Left lung (tissue), 10 donors: ENCODE measurements around the gene SLC22A23. TPM values are rescaled to one million over a fixed set of nuclear protein-coding genes. Genes with fewer than 3 reads are reported as not detected.
A peak's percentile ranks its signal among the peaks of the same experiment; 100 is the strongest.

Experiments
- ATAC-seq: fragments of 200-7000 bp; cut with Tn5 transposase; one replicate; pipeline ENCODE4 v1.9.1; 2020; ENCODE audit warnings: moderate library complexity
- DNase-seq, 4 donors: peaks; one replicate each; pipeline ENCODE4 v3.0.0-alpha.2; 2013 to 2020
- H3K27ac ChIP-seq, 2 donors: fragments of 200-600 bp; sonication (generic) in 1 of 2; one replicate each; pipeline versions ENCODE4 v1.5.0 to v1.8.0; 2020 to 2021
- H3K27me3 ChIP-seq, 2 donors: fragments of 200-600 bp; sonication (generic) in 1 of 2; one replicate each; pipeline versions ENCODE4 v1.5.0 to v1.8.0; 2020 to 2021
- H3K36me3 ChIP-seq, 2 donors: fragments of 200-600 bp; sonication (generic) in 1 of 2; one replicate each; pipeline versions ENCODE4 v1.5.0 to v1.8.0; 2020 to 2021
- H3K4me1 ChIP-seq, 2 donors: fragments of 200-600 bp; one replicate each; pipeline ENCODE4 v1.8.0; 2021
- H3K4me3 ChIP-seq, 2 donors: fragments of 200-600 bp; sonication (generic) in 1 of 2; one replicate each; pipeline versions ENCODE4 v1.5.0 to v1.8.0; 2020 to 2021; ENCODE audit warnings: mild to moderate bottlenecking in 1 of 2
- H3K9me3 ChIP-seq, 2 donors: fragments of 200-600 bp; sonication (generic) in 1 of 2; one replicate each; pipeline versions ENCODE4 v1.5.0 to v1.8.0; 2020 to 2021
- CTCF ChIP-seq, 2 donors: fragments of 200-600 bp; sonication (generic) in 1 of 2; IDR thresholded peaks; one replicate each; pipeline versions ENCODE4 v1.5.0 to v1.8.0; 2021; ENCODE audit warnings: antibody characterized with exemption in 2 of 2
- intact Hi-C, 2 donors: fragments of 100-400 bp; cut with DNase I; formaldehyde crosslinking; loops; one replicate each; pipeline versions ENCODE4 v1.11.2 to v1.14.2; 2022
- polyA plus RNA-seq, 6 donors: library from polyadenylated mRNA; unstranded; fragments of 120-200 nt; gene quantifications; one replicate each; pipeline ENCODE4 v1.2.1, GENCODE V29; 2013; ENCODE audit not compliant: insufficient read length in 6 of 6
- total RNA-seq, 2 donors: library from RNA; stranded (reverse); fragmentation: NEBNext Ultra II Directional; extraction: Animal tissue kit (Norgen Biotek cat#: 25700); gene quantifications; one replicate each; pipeline ENCODE4 v1.2.1, GENCODE V29; 2021
- donor health status: DM: no; HTN: yes; CAD: no.
- donor health status: DM: no; HTN: no; CAD: no.

SLC22A23 gene
- total and polyA plus RNA-seq, 8 donors: 19.7 to 31.2 (median 23.9) TPM

- ATAC-seq: no peak
- DNase-seq: no peak
- TF ChIP-seq CTCF (IDR thresholded peaks at IDR 0.05): no peak
- Histone ChIP-seq H3K36me3 (no peaks in the 10 kb centered on the region), H3K27ac (no peak overlapping the region), H3K4me3 (no peak overlapping the region), H3K9me3 (no peaks in the 10 kb centered on the region), H3K27me3 (peaks cover 0 to 38% of the 10 kb centered on the region in 2 donors), H3K4me1 (peaks cover 4 to 11% of the 10 kb centered on the region in 2 donors)
- intact Hi-C loops: loop anchor here in 1 of 2 donors (10.0 kb wide), 1 partner anchor 167 kb away; no protein-coding TSS in a partner anchor
Observed at GRCh38 chr6:3451498-3451897, 5.4 kb downstream of the SLC22A23 start.

GRCh38 chr6:3450888-3451287 is 6.0 kb downstream of the SLC22A23 start:
- intact Hi-C loops: loop anchor here in 1 of 2 donors (10.0 kb wide), 1 partner anchor 166 kb away; no protein-coding TSS in a partner anchor

GRCh38 chr6:3449750-3450305 is 7.0 kb downstream of the SLC22A23 start:
- Histone ChIP-seq H3K4me3 (no peak overlapping the region), H3K27ac (no peak overlapping the region), H3K36me3 (no peaks in the 10 kb centered on the region), H3K4me1 (no peaks in the 10 kb centered on the region), H3K27me3 (peaks cover 0 to 23% of the 10 kb centered on the region in 2 donors), H3K9me3 (no peaks in the 10 kb centered on the region)
- TF ChIP-seq CTCF (IDR thresholded peaks at IDR 0.05): no peak
- ATAC-seq (no peak), DNase-seq (no peak)
- intact Hi-C loops: loop anchor here in 1 of 2 donors (10.0 kb wide), 1 partner anchor 165 kb away; no protein-coding TSS in a partner anchor

More at GRCh38 chr6:3450888-3451287, 6.0 kb downstream of the SLC22A23 start:
- no peaks in the 10 kb centered on the region for H3K36me3 ChIP-seq
- H3K9me3 ChIP-seq: no peaks in the 10 kb centered on the region
- ATAC-seq (no peak), DNase-seq (peak in 2 of 4 donors; percentile 60 to 68)
- no peak overlapping the region for H3K27ac ChIP-seq
- H3K27me3 ChIP-seq: peaks cover 0 to 34% of the 10 kb centered on the region in 2 donors
- no peak overlapping the region for H3K4me3 ChIP-seq
- peaks cover 4 to 7% of the 10 kb centered on the region in 2 donors for H3K4me1 ChIP-seq
- no peak for TF ChIP-seq CTCF (IDR thresholded peaks at IDR 0.05)

- Histone ChIP-seq H3K27me3 (peaks cover 0 to 18% of the 10 kb centered on the region in 2 donors), H3K27ac (no peak overlapping the region), H3K4me3 (no peak overlapping the region), H3K4me1 (no peaks in the 10 kb centered on the region), H3K9me3 (no peaks in the 10 kb centered on the region), H3K36me3 (no peaks in the 10 kb centered on the region)
- intact Hi-C loops: no loop called here
- no peak for TF ChIP-seq CTCF (IDR thresholded peaks at IDR 0.05)
- ATAC-seq: no peak
- DNase-seq: no peak
Observed at GRCh38 chr6:3449321-3449720, 7.5 kb downstream of the SLC22A23 start.

- H3K4me1 ChIP-seq: no peaks in the 10 kb centered on the region
- no peak for DNase-seq
- ATAC-seq: no peak
- no peak overlapping the region for H3K4me3 ChIP-seq
- H3K9me3 ChIP-seq: no peaks in the 10 kb centered on the region
- intact Hi-C loops: no loop called here
- no peaks in the 10 kb centered on the region for H3K36me3 ChIP-seq
- H3K27ac ChIP-seq: no peak overlapping the region
- H3K27me3 ChIP-seq: no peaks in the 10 kb centered on the region
- no peak for TF ChIP-seq CTCF (IDR thresholded peaks at IDR 0.05)
Observed at GRCh38 chr6:3447005-3447404, 9.8 kb downstream of the SLC22A23 start.
